Fibroblast of lung (primary cell): ENCODE measurements around the gene PCDHB10. TPM values are rescaled to one million over a fixed set of nuclear protein-coding genes. Genes with fewer than 3 reads are reported as not detected.

ENCODE experiments used
- DNase-seq, 2 donors: peaks; one replicate each; pipeline versions ENCODE4 v3.0.0 to v3.0.0-alpha.2; 2010; ENCODE audit warnings: low read depth in 2 of 2
- H2AFZ ChIP-seq: 2 replicates; pipeline ENCODE4 v1.5.1; 2012; ENCODE audit warnings: low read length, control low read depth, inconsistent platforms
- H3K27ac ChIP-seq: 2 replicates; pipeline ENCODE4 v1.5.1; 2011; ENCODE audit warnings: low read length, control low read depth; ENCODE audit not compliant: insufficient read depth
- H3K27me3 ChIP-seq: 2 replicates; pipeline ENCODE4 v1.5.1; 2011; ENCODE audit warnings: mild to moderate bottlenecking, low read length; ENCODE audit not compliant: control insufficient read depth, insufficient read depth
- H3K36me3 ChIP-seq: 2 replicates; pipeline ENCODE4 v1.5.1; 2011; ENCODE audit warnings: low read length; ENCODE audit not compliant: control insufficient read depth, insufficient read depth
- H3K4me1 ChIP-seq: 2 replicates; pipeline ENCODE4 v1.5.1; 2011; ENCODE audit warnings: low read length; ENCODE audit not compliant: control insufficient read depth, insufficient read depth; ENCODE audit errors: extremely low read depth
- H3K4me2 ChIP-seq: 2 replicates; pipeline ENCODE4 v1.5.1; 2011; ENCODE audit warnings: low read length, control low read depth; ENCODE audit not compliant: insufficient read depth; ENCODE audit errors: extremely low read depth
- H3K4me3 ChIP-seq, 4 experiments: fragments of 200-600 bp in 1 of 4; sonication (generic) in 1 of 4; replicated peaks in 1 of 4; 2 replicates each; pipeline ENCODE4 v1.5.1; 2011 to 2016; ENCODE audit warnings: low read length in 4 of 4, low read depth in 3 of 4, mild to moderate bottlenecking in 3 of 4, control low read depth in 2 of 4, inconsistent platforms in 1 of 4, mixed read lengths in 1 of 4; ENCODE audit not compliant: insufficient read depth in 1 of 4; ENCODE audit errors: control extremely low read depth in 1 of 4
- H3K79me2 ChIP-seq: 2 replicates; pipeline ENCODE4 v1.5.1; 2012; ENCODE audit warnings: mild to moderate bottlenecking, low read length, inconsistent platforms; ENCODE audit not compliant: control insufficient read depth, insufficient read depth
- H3K9ac ChIP-seq: 2 replicates; pipeline ENCODE4 v1.5.1; 2011; ENCODE audit warnings: mild to moderate bottlenecking, low read length, control low read depth; ENCODE audit not compliant: insufficient read depth
- H3K9me3 ChIP-seq: 2 replicates; pipeline ENCODE4 v1.5.1; 2012; ENCODE audit warnings: low read depth, low read length; ENCODE audit not compliant: control insufficient read depth, insufficient read depth
- H4K20me1 ChIP-seq: 2 replicates; pipeline ENCODE4 v1.5.1; 2011; ENCODE audit warnings: low read length; ENCODE audit not compliant: control insufficient read depth, insufficient read depth; ENCODE audit errors: extremely low read depth
- EZH2 ChIP-seq: IDR thresholded peaks from 2 replicates; pipeline ENCODE4 v1.5.1; 2012; ENCODE audit warnings: low read length, control low read depth, mild to moderate bottlenecking; ENCODE audit errors: missing control alignments
- polyA plus RNA-seq, 2 donors: library from polyadenylated mRNA; depleted of rRNA in 1 of 2; stranded (reverse) in 1 of 2; unstranded in 1 of 2; fragments of >200 nt; gene quantifications; 2 replicates each; pipeline ENCODE4 v1.2.1, GENCODE V29; 2011 to 2012; ENCODE audit warnings: missing spikeins in 1 of 2
- total RNA-seq: library from RNA; depleted of rRNA; stranded (reverse); fragments of >200 nt; gene quantifications from 2 replicates; pipeline ENCODE4 v1.2.1, GENCODE V29; 2014
- TF ChIP-seq, protein P1 (sequence below), 2 donors: IDR thresholded peaks in 1 of 2; conservative IDR thresholded peaks in 1 of 2; 1 replicate in 1 of 2; 2 replicates in 1 of 2; pipeline ENCODE4 v1.5.1; 2011 to 2012; ENCODE audit warnings: low read length in 2 of 2, control low read depth in 1 of 2, inconsistent platforms in 1 of 2, low read depth in 1 of 2, mild to moderate bottlenecking in 1 of 2

PCDHB10 gene
- total and polyA plus RNA-seq, 2 donors (not counting 1 experiment from before 2014, with no cell fraction given): 0.78 to 2.0 TPM

DNA sequence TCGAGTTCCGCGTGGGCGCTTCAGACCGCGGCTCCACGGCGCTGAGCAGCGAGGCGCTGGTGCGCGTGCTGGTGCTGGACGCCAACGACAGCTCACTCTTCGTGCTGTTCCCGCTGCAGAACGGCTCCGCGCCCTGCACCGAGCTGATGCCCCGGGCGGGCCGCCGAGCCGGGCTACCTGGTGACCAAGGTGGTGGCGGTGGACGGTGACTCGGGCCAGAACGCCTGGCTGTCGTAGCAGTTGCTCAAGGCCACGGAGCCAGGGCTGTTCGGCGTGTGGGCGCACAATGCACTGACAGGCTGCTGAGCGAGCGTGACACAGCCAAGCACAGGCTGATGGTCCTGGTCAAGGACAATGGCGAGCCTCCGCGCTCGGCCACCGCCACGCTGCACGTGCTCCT lies 49.3 kb downstream of the PCDHB10 start:
- Histone ChIP-seq H3K27ac (no peak overlapping the region), H3K9ac (no peak overlapping the region), H2AFZ (no peak overlapping the region), H3K36me3 (no peaks in the 10 kb centered on the region), H4K20me1 (no peaks in the 10 kb centered on the region), H3K4me2 (no peak overlapping the region), H3K27me3 (no peaks in the 10 kb centered on the region), H3K4me3 (no peak overlapping the region), H3K4me1 (no peaks in the 10 kb centered on the region), H3K79me2 (no peaks in the 10 kb centered on the region), H3K9me3 (no peaks in the 10 kb centered on the region)
- no peak for TF ChIP-seq EZH2
- TF ChIP-seq, protein P1, sequence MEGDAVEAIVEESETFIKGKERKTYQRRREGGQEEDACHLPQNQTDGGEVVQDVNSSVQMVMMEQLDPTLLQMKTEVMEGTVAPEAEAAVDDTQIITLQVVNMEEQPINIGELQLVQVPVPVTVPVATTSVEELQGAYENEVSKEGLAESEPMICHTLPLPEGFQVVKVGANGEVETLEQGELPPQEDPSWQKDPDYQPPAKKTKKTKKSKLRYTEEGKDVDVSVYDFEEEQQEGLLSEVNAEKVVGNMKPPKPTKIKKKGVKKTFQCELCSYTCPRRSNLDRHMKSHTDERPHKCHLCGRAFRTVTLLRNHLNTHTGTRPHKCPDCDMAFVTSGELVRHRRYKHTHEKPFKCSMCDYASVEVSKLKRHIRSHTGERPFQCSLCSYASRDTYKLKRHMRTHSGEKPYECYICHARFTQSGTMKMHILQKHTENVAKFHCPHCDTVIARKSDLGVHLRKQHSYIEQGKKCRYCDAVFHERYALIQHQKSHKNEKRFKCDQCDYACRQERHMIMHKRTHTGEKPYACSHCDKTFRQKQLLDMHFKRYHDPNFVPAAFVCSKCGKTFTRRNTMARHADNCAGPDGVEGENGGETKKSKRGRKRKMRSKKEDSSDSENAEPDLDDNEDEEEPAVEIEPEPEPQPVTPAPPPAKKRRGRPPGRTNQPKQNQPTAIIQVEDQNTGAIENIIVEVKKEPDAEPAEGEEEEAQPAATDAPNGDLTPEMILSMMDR (conservative IDR thresholded peaks at IDR 0.05 in 1 of 2, IDR thresholded peaks at IDR 0.05 in 1 of 2; ENCODE audit: low read depth in 1 of 2, low read length in 2 of 2): no peak
- no peak for DNase-seq

Other genes with a start within 250 kb of the PCDHB10 start
Only the 30 nearest of the 37 such genes appear.
- gene PCDHB1, start 141.0 kb upstream of the PCDHB10 start, total RNA-seq: not detected in 2 replicates
- not detected in 2 replicates for gene PCDHB1, start 141.0 kb upstream of the PCDHB10 start, polyA plus RNA-seq
- 1.8 and 4.6 TPM in 2 replicates for gene PCDHB2, start 97.7 kb upstream of the PCDHB10 start, total RNA-seq
- gene PCDHB2, start 97.7 kb upstream of the PCDHB10 start, polyA plus RNA-seq: 0.91 and 3.1 TPM in 2 replicates
- gene PCDHB3, start 91.9 kb upstream of the PCDHB10 start, total RNA-seq: 0.77 and 1.7 TPM in 2 replicates
- gene PCDHB3, start 91.9 kb upstream of the PCDHB10 start, polyA plus RNA-seq: 0.35 and 2.3 TPM in 2 replicates
- gene PCDHB4, start 70.5 kb upstream of the PCDHB10 start, total RNA-seq: 0.50 and 0.51 TPM in 2 replicates
- gene PCDHB4, start 70.5 kb upstream of the PCDHB10 start, polyA plus RNA-seq: 0.08 and 0.27 TPM in 2 replicates
- 1.8 and 2.8 TPM in 2 replicates for gene PCDHB5, start 57.1 kb upstream of the PCDHB10 start, total RNA-seq
- gene PCDHB5, start 57.1 kb upstream of the PCDHB10 start, polyA plus RNA-seq: 0.60 and 1.1 TPM in 2 replicates
- gene PCDHB6, start 42.3 kb upstream of the PCDHB10 start, total RNA-seq: 0.26 and 0.33 TPM in 2 replicates
- gene PCDHB6, start 42.3 kb upstream of the PCDHB10 start, polyA plus RNA-seq: 0.07 and 0.42 TPM in 2 replicates
- gene PCDHB7, start 19.7 kb upstream of the PCDHB10 start, total RNA-seq: 1.0 and 1.5 TPM in 2 replicates
- gene PCDHB7, start 19.7 kb upstream of the PCDHB10 start, polyA plus RNA-seq: 0.28 and 0.61 TPM in 2 replicates
- 0.26 and 1.3 TPM in 2 replicates for gene PCDHB8, start 14.6 kb upstream of the PCDHB10 start, total RNA-seq
- gene PCDHB8, start 14.6 kb upstream of the PCDHB10 start, polyA plus RNA-seq: 0.05 and 0.42 TPM in 2 replicates
- 0.51 and 1.5 TPM in 2 replicates for gene PCDHB16, start 10.0 kb upstream of the PCDHB10 start, total RNA-seq
- gene PCDHB16, start 10.0 kb upstream of the PCDHB10 start, polyA plus RNA-seq: 0.54 and 1.5 TPM in 2 replicates
- gene PCDHB9, start 5.2 kb upstream of the PCDHB10 start, total RNA-seq: 0.26 and 0.99 TPM in 2 replicates
- 0.27 and 0.82 TPM in 2 replicates for gene PCDHB9, start 5.2 kb upstream of the PCDHB10 start, polyA plus RNA-seq
- 0.77 and 1.7 TPM in 2 replicates for gene PCDHB11, start 7.3 kb downstream of the PCDHB10 start, total RNA-seq
- 0.11 and 0.36 TPM in 2 replicates for gene PCDHB11, start 7.3 kb downstream of the PCDHB10 start, polyA plus RNA-seq
- gene PCDHB12, start 16.4 kb downstream of the PCDHB10 start, total RNA-seq: 0.26 and 0.66 TPM in 2 replicates
- gene PCDHB12, start 16.4 kb downstream of the PCDHB10 start, polyA plus RNA-seq: 0.02 and 0.27 TPM in 2 replicates
- 0.26 and 1.5 TPM in 2 replicates for gene PCDHB13, start 21.6 kb downstream of the PCDHB10 start, total RNA-seq
- 0.24 and 0.62 TPM in 2 replicates for gene PCDHB13, start 21.6 kb downstream of the PCDHB10 start, polyA plus RNA-seq
- 0.77 and 1.7 TPM in 2 replicates for gene PCDHB14, start 31.0 kb downstream of the PCDHB10 start, total RNA-seq
- 0.18 and 0.86 TPM in 2 replicates for gene PCDHB14, start 31.0 kb downstream of the PCDHB10 start, polyA plus RNA-seq
- gene PCDHB15, start 53.0 kb downstream of the PCDHB10 start, total RNA-seq: 0.77 and 1.8 TPM in 2 replicates
- 0.12 and 0.31 TPM in 2 replicates for gene PCDHB15, start 53.0 kb downstream of the PCDHB10 start, polyA plus RNA-seq
- gene SLC25A2, start 111.7 kb downstream of the PCDHB10 start, total RNA-seq: 0.66 TPM in 1 of 2 replicates, not detected in the other
- gene SLC25A2, start 111.7 kb downstream of the PCDHB10 start, polyA plus RNA-seq: not detected in 2 replicates
- 87.1 and 107 TPM in 2 replicates for gene TAF7, start 128.4 kb downstream of the PCDHB10 start, total RNA-seq
- gene TAF7, start 128.4 kb downstream of the PCDHB10 start, polyA plus RNA-seq: 64.9 and 73.0 TPM in 2 replicates
- 1.0 and 1.8 TPM in 2 replicates for gene PCDHGA1, start 138.2 kb downstream of the PCDHB10 start, total RNA-seq
- 1.1 and 1.6 TPM in 2 replicates for gene PCDHGA1, start 138.2 kb downstream of the PCDHB10 start, polyA plus RNA-seq
- 2.8 and 4.5 TPM in 2 replicates for gene PCDHGA2, start 146.4 kb downstream of the PCDHB10 start, total RNA-seq
- 4.2 and 5.8 TPM in 2 replicates for gene PCDHGA2, start 146.4 kb downstream of the PCDHB10 start, polyA plus RNA-seq
- gene PCDHGA3, start 151.5 kb downstream of the PCDHB10 start, total RNA-seq: 1.5 and 2.8 TPM in 2 replicates
- gene PCDHGA3, start 151.5 kb downstream of the PCDHB10 start, polyA plus RNA-seq: 1.3 and 1.4 TPM in 2 replicates
- 3.1 and 4.3 TPM in 2 replicates for gene PCDHGB1, start 157.7 kb downstream of the PCDHB10 start, total RNA-seq
- gene PCDHGB1, start 157.7 kb downstream of the PCDHB10 start, polyA plus RNA-seq: 1.7 TPM in 2 replicates
- 2.8 and 7.6 TPM in 2 replicates for gene PCDHGA4, start 162.7 kb downstream of the PCDHB10 start, total RNA-seq
- gene PCDHGA4, start 162.7 kb downstream of the PCDHB10 start, polyA plus RNA-seq: 3.1 and 6.4 TPM in 2 replicates
- 3.1 and 4.6 TPM in 2 replicates for gene PCDHGB2, start 167.6 kb downstream of the PCDHB10 start, total RNA-seq
- gene PCDHGB2, start 167.6 kb downstream of the PCDHB10 start, polyA plus RNA-seq: 2.3 and 5.7 TPM in 2 replicates
- 1.5 and 2.6 TPM in 2 replicates for gene PCDHGA5, start 171.8 kb downstream of the PCDHB10 start, total RNA-seq
- gene PCDHGA5, start 171.8 kb downstream of the PCDHB10 start, polyA plus RNA-seq: 1.2 and 1.4 TPM in 2 replicates
- gene PCDHGB3, start 177.9 kb downstream of the PCDHB10 start, total RNA-seq: 3.1 and 5.8 TPM in 2 replicates
- 2.5 and 2.9 TPM in 2 replicates for gene PCDHGB3, start 177.9 kb downstream of the PCDHB10 start, polyA plus RNA-seq
- gene PCDHGA6, start 181.5 kb downstream of the PCDHB10 start, total RNA-seq: 3.1 and 4.8 TPM in 2 replicates
- gene PCDHGA6, start 181.5 kb downstream of the PCDHB10 start, polyA plus RNA-seq: 3.9 and 4.2 TPM in 2 replicates
- gene PCDHGA7, start 190.4 kb downstream of the PCDHB10 start, total RNA-seq: 2.8 and 6.8 TPM in 2 replicates
- 2.7 and 3.0 TPM in 2 replicates for gene PCDHGA7, start 190.4 kb downstream of the PCDHB10 start, polyA plus RNA-seq
- gene PCDHGB4, start 195.3 kb downstream of the PCDHB10 start, total RNA-seq: 10.0 and 18.3 TPM in 2 replicates
- 13.3 and 15.5 TPM in 2 replicates for gene PCDHGB4, start 195.3 kb downstream of the PCDHB10 start, polyA plus RNA-seq
- 2.6 and 4.6 TPM in 2 replicates for gene PCDHGA8, start 200.3 kb downstream of the PCDHB10 start, total RNA-seq
- gene PCDHGA8, start 200.3 kb downstream of the PCDHB10 start, polyA plus RNA-seq: 0.76 and 1.1 TPM in 2 replicates
- gene PCDHGB5, start 205.6 kb downstream of the PCDHB10 start, total RNA-seq: 17.5 and 21.5 TPM in 2 replicates
- 19.6 TPM in 2 replicates for gene PCDHGB5, start 205.6 kb downstream of the PCDHB10 start, polyA plus RNA-seq